Adipose tissue (tissue), 3 donors: ENCODE measurements around the gene SHISA9. TPM values are rescaled to one million over a fixed set of nuclear protein-coding genes. Genes with fewer than 3 reads are reported as not detected.

Experiments
- H3K27ac ChIP-seq: one replicate; pipeline ENCODE4 v1.5.1; 2013; ENCODE audit warnings: low read depth, low read length
- WGBS, 3 donors: extraction: QIAGEN DNeasy Blood & Tissue Kit; methylation state at CpG; one replicate each; pipeline ENCODE4 v1.1.7; 2013; 5-methylcytosine and 5-hydroxymethylcytosine counted together
- polyA plus RNA-seq, 3 donors: library from polyadenylated mRNA; stranded (reverse); fragments of 200-250 nt; gene quantifications; one replicate each; pipeline ENCODE4 v1.2.3, GENCODE V29; 2013
- donor health status: healthy with polysubstance abuse.
- donor health status: Bipolar disorder and iron deficiency.
- donor health status: healthy.

The SHISA9 gene
- polyA plus RNA-seq, 3 donors, result 0.06 to 0.22 (median 0.08) TPM

DNA sequence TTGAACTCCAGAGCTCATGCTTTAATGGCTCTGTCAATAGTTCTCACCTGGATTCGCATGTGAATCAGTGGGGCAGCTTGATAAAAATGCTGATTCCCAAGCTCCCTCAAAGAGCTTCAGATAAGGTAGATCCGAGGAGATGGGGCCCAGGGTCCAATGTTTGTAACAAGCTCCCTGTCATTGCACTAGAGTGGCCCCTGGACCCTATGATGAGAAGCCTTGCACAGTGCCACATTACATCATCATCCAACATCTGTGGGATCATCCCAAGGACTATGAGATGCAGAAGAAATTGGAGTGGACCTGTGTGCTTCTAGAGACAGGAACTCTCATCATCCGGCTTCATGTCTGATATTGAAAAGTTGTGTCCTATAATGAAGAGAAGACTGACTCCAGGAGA is 340.8 kb downstream of the SHISA9 start:
- no peak overlapping the region for H3K27ac ChIP-seq
- 61 to 79% (median 77%) methylated on average over 3 of the region's 3 CpGs for WGBS, 3 donors

DNA sequence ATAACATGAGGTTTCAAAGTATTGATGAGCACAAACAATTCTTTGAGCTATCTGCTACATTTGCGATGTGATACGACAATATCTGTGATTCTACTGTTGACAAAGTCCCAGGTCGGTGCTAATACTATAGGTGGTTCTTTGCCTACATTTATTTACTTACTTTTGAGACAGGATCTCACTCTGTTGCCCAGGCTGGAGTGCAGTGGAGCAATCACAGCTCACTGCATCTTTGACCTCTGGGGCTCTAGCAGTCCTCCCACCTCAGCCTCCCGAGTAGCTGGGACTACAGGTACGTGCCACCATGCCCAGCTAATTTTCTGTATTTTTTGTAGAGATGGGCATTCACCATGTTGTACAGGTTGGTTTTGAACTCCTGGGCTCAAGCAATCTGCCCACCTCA is 343.4 kb downstream of the SHISA9 start:
- H3K27ac ChIP-seq, result no peak overlapping the region
- 77 to 89% (median 89%) methylated on average over 5 of the region's 5 CpGs for WGBS, 3 donors

DNA sequence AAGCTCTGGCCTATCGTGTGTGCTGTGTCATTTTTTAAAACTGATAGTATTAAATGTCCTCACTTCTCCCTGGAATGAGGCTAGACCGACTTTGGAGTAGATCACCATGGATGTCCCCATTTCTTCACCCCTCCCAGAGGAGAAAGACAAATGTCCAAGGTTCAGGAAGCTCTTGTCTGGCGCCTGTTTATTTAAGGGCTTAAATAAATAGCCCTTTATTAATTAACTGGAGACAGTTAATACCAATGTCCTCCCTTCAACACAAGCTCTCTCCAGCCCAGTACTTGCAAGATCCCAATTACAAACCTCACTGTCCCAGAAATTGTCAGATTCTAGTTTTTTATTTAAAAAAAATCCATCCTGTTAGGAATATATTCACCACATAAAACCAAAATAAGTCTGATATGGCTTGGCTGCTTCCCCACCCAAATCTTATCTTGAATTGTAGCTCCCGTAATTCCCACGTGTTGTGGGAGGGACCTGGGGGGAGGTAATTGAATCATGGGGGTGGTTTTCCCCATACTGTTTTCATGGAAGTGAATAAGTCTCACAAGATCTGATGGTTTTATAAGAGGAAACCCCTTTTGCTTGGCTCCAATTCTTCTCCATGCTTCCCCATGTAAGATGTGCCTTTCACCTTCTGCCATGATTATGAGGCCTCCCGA is 344.4 kb downstream of the SHISA9 start:
- 39 to 74% (median 69%) methylated on average over 6 of the region's 6 CpGs for WGBS, 3 donors
- H3K27ac ChIP-seq, result no peak overlapping the region

DNA sequence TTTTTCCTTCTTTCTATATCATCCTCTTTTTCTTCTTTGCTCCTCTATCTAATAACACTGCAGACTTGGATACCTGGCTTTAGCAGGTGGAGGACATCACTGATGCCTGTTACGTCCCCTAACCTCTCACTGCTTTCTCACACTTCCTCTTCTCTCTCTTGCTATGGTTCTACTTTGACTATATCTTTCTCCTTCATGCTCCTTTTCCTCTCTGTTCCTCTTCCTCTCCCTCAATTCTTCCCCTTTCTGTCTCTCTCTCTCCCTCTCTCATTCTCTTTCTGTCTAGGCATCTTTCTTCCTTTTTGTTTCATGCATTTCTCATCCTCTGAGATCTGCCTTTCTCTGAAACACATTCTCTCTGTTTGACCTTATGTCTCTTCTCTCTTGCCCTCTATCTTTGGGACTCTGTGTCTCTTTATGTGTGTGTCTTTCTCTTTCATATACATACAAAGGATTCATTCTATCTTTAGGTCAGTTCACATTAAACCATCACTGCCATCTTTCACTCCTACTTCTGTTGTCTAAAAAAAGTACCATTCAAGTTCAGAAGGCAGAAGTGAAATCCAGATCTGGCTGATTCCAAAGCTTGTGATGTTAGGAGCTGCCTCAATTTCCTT is 353.7 kb downstream of the SHISA9 start:
- 57 to 71% (median 60%) methylated on average over 1 of the region's 1 CpG for WGBS, 3 donors
- no peak overlapping the region for H3K27ac ChIP-seq

DNA sequence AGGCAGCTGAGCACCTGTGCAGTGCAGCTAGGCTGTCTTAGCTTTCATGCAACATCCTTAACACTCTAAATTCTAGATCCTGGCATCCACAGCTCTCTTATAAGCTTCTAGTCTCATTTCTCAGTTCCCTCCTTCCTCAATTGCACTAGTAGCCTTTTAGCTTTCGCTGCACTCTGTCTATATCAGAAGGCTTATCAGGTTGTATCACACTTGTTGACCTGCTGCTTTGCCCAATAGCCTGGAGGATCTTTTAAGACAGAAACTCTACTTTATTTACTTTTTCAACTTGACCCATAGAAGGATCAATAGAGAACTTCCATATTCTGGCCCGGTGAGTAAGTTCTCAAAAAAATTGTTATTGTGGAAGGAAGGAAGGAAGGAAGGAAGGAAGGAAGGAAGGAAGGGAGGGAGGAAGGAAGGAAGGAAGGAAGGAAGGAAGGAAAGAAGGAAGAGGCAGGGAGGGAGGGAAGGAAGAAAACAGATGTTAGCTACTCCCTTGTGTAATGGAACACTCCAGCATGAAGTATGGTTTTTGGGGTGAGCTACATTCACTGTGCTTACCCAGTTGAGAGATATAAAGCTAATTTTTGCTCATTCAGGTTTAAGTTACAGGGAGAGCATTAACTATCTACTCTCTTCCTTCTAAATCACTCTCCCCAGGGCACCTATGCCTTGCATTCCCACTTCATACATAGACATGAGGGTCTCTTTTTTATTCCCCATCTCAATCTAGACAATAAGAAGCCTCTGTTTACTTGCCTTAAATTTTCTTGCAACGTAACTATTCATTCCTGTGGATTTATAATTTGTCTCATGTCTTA is 361.1 kb downstream of the SHISA9 start:
- 43 to 70% (median 70%) methylated on average over 3 of the region's 3 CpGs for WGBS, 3 donors
- H3K27ac ChIP-seq, result no peak overlapping the region

DNA sequence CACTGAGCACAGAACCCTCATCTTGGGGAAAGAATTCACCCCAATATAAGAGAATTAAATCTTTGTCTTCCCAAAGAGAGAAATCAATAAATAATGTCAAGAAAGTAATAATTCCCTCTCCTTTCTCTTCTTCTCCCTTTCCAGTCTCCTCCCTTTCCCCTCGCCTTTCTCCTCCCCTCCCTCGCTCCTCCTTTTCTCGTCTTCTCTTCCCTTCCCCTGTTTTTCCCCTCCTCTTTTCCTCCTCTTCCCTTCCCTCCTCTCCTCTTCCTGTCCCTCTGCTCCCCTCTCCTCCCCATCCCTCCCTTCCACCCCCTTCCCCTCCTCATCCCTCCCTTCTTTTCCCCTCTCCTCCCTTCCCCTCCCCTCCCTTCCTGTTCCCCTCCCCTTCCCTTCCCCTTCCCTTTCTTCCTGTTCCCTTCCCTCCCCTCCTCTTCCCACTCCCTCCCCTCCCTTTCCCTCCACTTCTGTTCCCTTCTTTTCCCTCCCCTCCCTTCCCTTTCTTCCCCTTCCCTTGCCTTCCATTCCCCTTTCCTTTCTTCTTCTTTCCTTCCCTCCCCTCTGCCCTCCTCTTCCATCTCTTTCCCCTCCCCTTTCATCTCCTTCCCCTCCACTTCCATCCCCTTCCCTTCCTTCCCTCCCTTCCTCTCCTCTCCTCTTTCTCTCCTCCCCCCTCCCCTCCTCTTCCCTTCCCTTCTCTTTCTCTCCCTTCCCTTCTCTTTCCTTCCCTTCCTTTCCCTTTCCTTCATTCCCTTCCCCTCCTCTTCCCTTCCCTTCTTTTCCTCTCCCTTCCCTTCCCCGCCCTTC is 363.6 kb downstream of the SHISA9 start:
- WGBS, 3 donors, result 73 to 79% (median 78%) methylated on average over 4 of the region's 4 CpGs
- no peak overlapping the region for H3K27ac ChIP-seq

DNA sequence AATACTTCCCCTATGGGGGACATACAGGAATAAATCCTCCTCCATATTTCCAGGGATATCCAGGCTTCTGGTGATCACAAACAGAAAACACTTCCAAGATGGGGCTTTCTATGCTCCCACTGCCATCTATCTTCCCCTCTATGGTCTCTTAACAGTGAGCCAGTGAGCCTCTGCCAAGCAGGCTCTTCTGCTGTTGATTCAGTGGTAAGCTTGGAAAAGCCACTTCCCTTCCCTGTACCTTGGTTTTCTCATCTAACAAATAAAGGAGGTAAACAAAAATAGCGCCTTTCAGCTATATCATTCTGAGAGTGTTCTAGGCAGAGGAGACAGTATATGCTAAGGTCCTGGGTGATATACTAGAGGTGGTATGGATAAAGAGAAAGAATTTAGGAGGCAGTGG is 368.0 kb downstream of the SHISA9 start:
- H3K27ac ChIP-seq, result no peak overlapping the region
- WGBS, 3 donors, result 80 to 91% (median 88%) methylated on average over 1 of the region's 1 CpG

DNA sequence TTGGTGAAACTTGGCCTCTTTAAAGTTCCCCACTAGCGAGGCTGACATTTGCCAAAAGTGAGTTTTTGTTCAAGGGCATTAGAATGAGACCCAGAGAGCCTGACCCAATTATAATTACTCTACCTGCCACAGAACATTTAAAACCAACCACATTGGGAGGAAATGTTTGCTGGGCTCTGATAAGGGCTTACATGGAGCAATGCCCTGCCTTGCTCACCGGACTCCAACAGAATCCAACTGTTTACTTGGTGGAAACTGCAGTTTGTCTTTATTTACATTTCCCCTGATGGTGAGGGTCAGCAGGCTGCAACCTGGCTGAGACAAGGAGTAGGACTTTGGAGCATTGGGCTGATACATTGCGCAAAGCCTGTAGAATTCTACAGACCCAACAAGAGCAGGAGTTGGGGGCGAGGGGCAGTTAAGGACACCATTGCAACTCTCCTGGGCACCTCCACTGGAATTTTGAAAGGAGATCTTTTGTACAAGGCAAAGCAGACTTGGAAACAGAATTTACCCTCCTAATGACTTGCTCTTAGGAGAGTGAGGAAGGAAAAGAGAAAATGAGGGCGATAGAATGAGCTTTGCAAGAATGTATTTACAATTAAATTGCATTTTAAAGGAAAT is 368.6 kb downstream of the SHISA9 start:
- 35 to 62% (median 57%) methylated on average over 5 of the region's 5 CpGs for WGBS, 3 donors
- H3K27ac ChIP-seq, result no peak overlapping the region

DNA sequence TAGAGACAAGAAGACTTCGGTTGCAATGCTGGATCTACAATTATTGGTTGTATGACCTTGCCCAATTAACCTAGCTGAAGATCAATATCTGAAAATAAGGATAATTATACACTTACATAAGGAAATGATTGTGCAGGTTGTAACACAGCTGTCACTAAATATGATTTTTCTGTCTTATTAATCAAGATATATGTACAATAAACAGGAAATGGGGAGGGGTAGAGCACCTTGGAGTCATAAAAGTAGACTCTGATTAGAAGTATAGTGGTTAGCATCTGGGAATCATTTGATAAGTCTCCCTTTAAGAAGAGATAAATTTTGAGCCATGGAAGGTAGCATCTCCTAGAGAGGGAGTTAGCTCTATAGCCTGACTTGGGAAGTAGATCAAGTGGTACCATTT is 369.2 kb downstream of the SHISA9 start:
- WGBS, 3 donors, result 44 to 81% (median 66%) methylated on average over 1 of the region's 1 CpG
- H3K27ac ChIP-seq, result no peak overlapping the region

DNA sequence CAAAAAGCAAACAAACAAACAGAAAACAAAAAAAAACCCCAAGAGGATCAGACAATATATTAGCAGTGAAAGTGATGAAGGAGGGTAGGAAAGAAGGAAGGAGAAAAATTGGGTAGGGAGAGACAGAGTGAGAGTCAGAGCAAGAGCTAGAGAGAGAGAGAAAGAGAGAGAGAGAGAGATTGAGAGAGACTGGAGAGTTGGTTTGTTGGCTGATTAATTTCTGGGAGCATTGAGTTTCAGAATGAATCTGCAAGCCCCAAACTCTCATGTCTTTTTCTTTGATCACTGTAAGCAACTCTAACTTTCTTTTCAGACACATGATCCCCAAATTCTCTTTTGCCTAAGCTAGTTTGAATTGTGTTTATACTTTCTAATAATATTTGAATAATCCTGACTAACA is 388.1 kb downstream of the SHISA9 start:
- H3K27ac ChIP-seq, result no peak overlapping the region

Other genes with a start within 250 kb of the SHISA9 start
- gene CPPED1, start 97.7 kb upstream of the SHISA9 start, polyA plus RNA-seq, result 10 to 100 TPM in 2 of 3 donors, 1 to 10 TPM in 1; 3.4 to 15.3 (median 11.0) TPM